ENCODE measurements around the gene KRTAP25-1. TPM values are rescaled to one million over a fixed set of nuclear protein-coding genes. Genes with fewer than 3 reads are reported as not detected.

KRTAP25-1 gene
- total RNA-seq (2012; rRNA removed), result not detected in 2 replicates

- Histone ChIP-seq H3K36me3 (ENCODE audit: insufficient read depth, low read length) (no peaks in the 10 kb centered on the region), H3K4me2 (ENCODE audit: low read length) (no peak within 1 kb of the TSS), H3K9ac (ENCODE audit: low read depth, low read length) (no peak within 1 kb of the TSS)
These were observed at the start of gene KRTAP25-1 for GRCh38 chr21:30289215-30289614. KRTAP25-1 (minus strand) TSS chr21:30289514; CDS start chr21:30289490, 24 bp downstream.

DNA sequence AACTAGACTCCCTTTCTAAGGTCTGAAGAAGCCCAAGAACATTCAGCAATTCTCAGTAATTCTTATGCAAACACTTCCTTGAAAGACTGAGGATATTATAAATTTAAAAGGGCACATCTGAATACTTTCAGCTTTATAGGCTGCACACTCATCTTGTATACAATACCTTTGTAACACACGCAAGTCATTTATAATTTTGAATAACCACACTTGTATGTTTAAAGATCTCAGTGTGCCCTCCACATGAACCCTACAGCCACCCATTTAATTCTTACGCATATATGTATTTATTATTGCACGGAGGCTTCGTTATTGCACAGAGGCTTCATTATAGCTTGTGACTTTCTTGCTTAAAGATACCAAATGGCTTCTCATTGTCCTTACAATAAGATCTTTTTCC lies 49.4 kb upstream of the KRTAP25-1 start:
- H3K4me3 ChIP-seq (ENCODE audit: low read length), result no peak overlapping the region
- H3K27me3 ChIP-seq (ENCODE audit: control insufficient read depth, insufficient read depth, low read length), result no peaks in the 10 kb centered on the region
- H3K4me1 ChIP-seq (ENCODE audit: control insufficient read depth, insufficient read depth, low read length), result no peaks in the 10 kb centered on the region
- no peak overlapping the region for H3K9ac ChIP-seq (ENCODE audit: low read depth, low read length)
- H3K9me3 ChIP-seq (replicated peaks; ENCODE audit: low read length), result peaks cover 3% of the 10 kb centered on the region
- no peak overlapping the region for H3K4me2 ChIP-seq (ENCODE audit: low read length)
- no peaks in the 10 kb centered on the region for H3K36me3 ChIP-seq (ENCODE audit: insufficient read depth, low read length)

More at GRCh38 chr21:30289215-30289614, at the start of gene KRTAP25-1:
- Histone ChIP-seq H3K4me1 (ENCODE audit: control insufficient read depth, insufficient read depth, low read length) (no peaks in the 10 kb centered on the region), H3K27me3 (ENCODE audit: control insufficient read depth, insufficient read depth, low read length) (no peaks in the 10 kb centered on the region), H3K4me3 (ENCODE audit: low read length) (no peak within 1 kb of the TSS), H3K9me3 (replicated peaks; ENCODE audit: low read length) (peaks cover 10% of the 10 kb centered on the region)

DNA sequence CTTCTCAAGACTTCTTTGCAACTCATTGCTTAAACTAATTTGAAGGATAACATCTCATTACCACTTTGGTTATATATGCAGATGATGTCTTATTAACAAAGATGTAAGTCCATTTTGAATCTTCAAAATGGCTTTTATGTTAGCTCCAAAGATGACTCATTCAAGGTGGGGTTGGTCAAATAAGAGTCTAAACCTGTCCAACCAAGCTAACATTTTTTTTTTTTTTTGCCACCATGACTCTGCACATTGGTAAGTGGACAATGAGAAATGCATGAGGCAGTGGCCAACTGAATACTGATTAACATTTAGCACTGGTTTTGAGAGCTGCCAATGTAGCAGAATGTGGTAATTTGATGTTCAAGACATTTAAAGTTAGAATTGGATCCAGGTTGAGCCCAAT lies 48.5 kb upstream of the KRTAP25-1 start:
- H3K36me3 ChIP-seq (ENCODE audit: insufficient read depth, low read length), result no peaks in the 10 kb centered on the region

GRCh38 chr21:30337276-30337744 lies 48.0 kb upstream of the KRTAP25-1 start, which contains the start of gene KRTAP27-1:
KRTAP27-1 (minus strand) TSS chr21:30337694; CDS start chr21:30337668, 26 bp downstream.
- Histone ChIP-seq H3K27me3 (ENCODE audit: control insufficient read depth, insufficient read depth, low read length) (no peaks in the 10 kb centered on the region), H3K4me1 (ENCODE audit: control insufficient read depth, insufficient read depth, low read length) (no peaks in the 10 kb centered on the region), H3K4me2 (ENCODE audit: low read length) (no peak within 1 kb of the TSS), H3K36me3 (ENCODE audit: insufficient read depth, low read length) (no peaks in the 10 kb centered on the region), H3K4me3 (ENCODE audit: low read length) (no peak within 1 kb of the TSS), H3K9ac (ENCODE audit: low read depth, low read length) (no peak within 1 kb of the TSS), H3K9me3 (replicated peaks; ENCODE audit: low read length) (peaks cover 3% of the 10 kb centered on the region)

More for the DNA sequence above, 48.5 kb upstream of the KRTAP25-1 start:
- Histone ChIP-seq H3K4me3 (ENCODE audit: low read length) (no peak overlapping the region), H3K9me3 (replicated peaks; ENCODE audit: low read length) (peaks cover 3% of the 10 kb centered on the region), H3K4me1 (ENCODE audit: control insufficient read depth, insufficient read depth, low read length) (no peaks in the 10 kb centered on the region), H3K9ac (ENCODE audit: low read depth, low read length) (no peak overlapping the region), H3K4me2 (ENCODE audit: low read length) (no peak overlapping the region), H3K27me3 (ENCODE audit: control insufficient read depth, insufficient read depth, low read length) (no peaks in the 10 kb centered on the region)

- no peaks in the 10 kb centered on the region for H3K27me3 ChIP-seq (ENCODE audit: control insufficient read depth, insufficient read depth, low read length)
- H3K9me3 ChIP-seq (replicated peaks; ENCODE audit: low read length), result peaks cover 3% of the 10 kb centered on the region
- H3K9ac ChIP-seq (ENCODE audit: low read depth, low read length), result no peak overlapping the region
- H3K36me3 ChIP-seq (ENCODE audit: insufficient read depth, low read length), result no peaks in the 10 kb centered on the region
- H3K4me1 ChIP-seq (ENCODE audit: control insufficient read depth, insufficient read depth, low read length), result no peaks in the 10 kb centered on the region
- no peak overlapping the region for H3K4me3 ChIP-seq (ENCODE audit: low read length)
- no peak overlapping the region for H3K4me2 ChIP-seq (ENCODE audit: low read length)
These were observed 47.3 kb upstream of the KRTAP25-1 start for GRCh38 chr21:30336596-30336995.

- H3K9ac ChIP-seq (ENCODE audit: low read depth, low read length), result no peak overlapping the region
- no peaks in the 10 kb centered on the region for H3K4me1 ChIP-seq (ENCODE audit: control insufficient read depth, insufficient read depth, low read length)
- H3K27me3 ChIP-seq (ENCODE audit: control insufficient read depth, insufficient read depth, low read length), result no peaks in the 10 kb centered on the region
- H3K36me3 ChIP-seq (ENCODE audit: insufficient read depth, low read length), result no peaks in the 10 kb centered on the region
- H3K9me3 ChIP-seq (replicated peaks; ENCODE audit: low read length), result peaks cover 6% of the 10 kb centered on the region
- H3K4me3 ChIP-seq (ENCODE audit: low read length), result no peak overlapping the region
- H3K4me2 ChIP-seq (ENCODE audit: low read length), result no peak overlapping the region
These were observed 44.4 kb upstream of the KRTAP25-1 start for GRCh38 chr21:30333736-30334135.

- H3K4me1 ChIP-seq (ENCODE audit: control insufficient read depth, insufficient read depth, low read length), result no peaks in the 10 kb centered on the region
- H3K36me3 ChIP-seq (ENCODE audit: insufficient read depth, low read length), result no peaks in the 10 kb centered on the region
- H3K9ac ChIP-seq (ENCODE audit: low read depth, low read length), result no peak overlapping the region
- H3K27me3 ChIP-seq (ENCODE audit: control insufficient read depth, insufficient read depth, low read length), result no peaks in the 10 kb centered on the region
- H3K4me2 ChIP-seq (ENCODE audit: low read length), result no peak overlapping the region
- H3K9me3 ChIP-seq (replicated peaks; ENCODE audit: low read length), result peaks cover 11% of the 10 kb centered on the region
- no peak overlapping the region for H3K4me3 ChIP-seq (ENCODE audit: low read length)
These were observed 43.4 kb upstream of the KRTAP25-1 start for GRCh38 chr21:30332681-30333080.

GRCh38 chr21:30329203-30329875 lies 40.0 kb upstream of the KRTAP25-1 start:
- Histone ChIP-seq H3K4me3 (ENCODE audit: low read length) (no peak overlapping the region), H3K27me3 (ENCODE audit: control insufficient read depth, insufficient read depth, low read length) (no peaks in the 10 kb centered on the region), H3K9ac (ENCODE audit: low read depth, low read length) (no peak overlapping the region), H3K4me1 (ENCODE audit: control insufficient read depth, insufficient read depth, low read length) (no peaks in the 10 kb centered on the region), H3K36me3 (ENCODE audit: insufficient read depth, low read length) (no peaks in the 10 kb centered on the region), H3K9me3 (replicated peaks; ENCODE audit: low read length) (peaks cover 16% of the 10 kb centered on the region), H3K4me2 (ENCODE audit: low read length) (no peak overlapping the region)

- H3K4me2 ChIP-seq (ENCODE audit: low read length), result no peak overlapping the region
- H3K9me3 ChIP-seq (replicated peaks; ENCODE audit: low read length), result peaks cover 16% of the 10 kb centered on the region
- H3K27me3 ChIP-seq (ENCODE audit: control insufficient read depth, insufficient read depth, low read length), result no peaks in the 10 kb centered on the region
- no peak overlapping the region for H3K4me3 ChIP-seq (ENCODE audit: low read length)
- no peaks in the 10 kb centered on the region for H3K36me3 ChIP-seq (ENCODE audit: insufficient read depth, low read length)
- H3K4me1 ChIP-seq (ENCODE audit: control insufficient read depth, insufficient read depth, low read length), result no peaks in the 10 kb centered on the region
- no peak overlapping the region for H3K9ac ChIP-seq (ENCODE audit: low read depth, low read length)
These were observed 37.1 kb upstream of the KRTAP25-1 start for GRCh38 chr21:30326390-30326789.

DNA sequence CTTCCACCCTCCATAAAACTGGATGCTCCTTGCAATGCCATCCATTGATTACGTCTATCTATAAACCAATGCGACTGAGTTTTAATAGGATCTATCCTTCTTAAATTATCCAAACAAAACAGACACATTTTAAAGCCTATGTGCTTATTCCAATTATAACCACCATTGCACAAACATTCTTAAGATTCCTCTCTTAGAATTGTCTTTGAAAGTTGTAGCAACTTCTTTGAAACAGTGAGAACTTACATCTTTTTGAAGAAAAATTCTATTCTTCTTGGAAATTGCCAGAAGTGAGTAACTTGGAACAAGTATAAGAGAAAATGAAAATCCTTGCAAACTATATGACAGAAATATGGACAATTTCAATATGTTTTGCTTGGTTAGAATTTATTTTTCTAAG lies 30.9 kb upstream of the KRTAP25-1 start, which contains the start of gene KRTAP26-1:
Gene KRTAP26-1 (minus strand): TSS at position 101 of the 400 bp plus-strand sequence. CDS start 280 bp downstream, outside the sequence.
- H3K27me3 ChIP-seq (ENCODE audit: control insufficient read depth, insufficient read depth, low read length), result no peaks in the 10 kb centered on the region
- H3K4me1 ChIP-seq (ENCODE audit: control insufficient read depth, insufficient read depth, low read length), result no peaks in the 10 kb centered on the region
- no peak within 1 kb of the TSS for H3K9ac ChIP-seq (ENCODE audit: low read depth, low read length)
- peaks cover 7% of the 10 kb centered on the region for H3K9me3 ChIP-seq (replicated peaks; ENCODE audit: low read length)
- H3K4me2 ChIP-seq (ENCODE audit: low read length), result no peak within 1 kb of the TSS
- H3K4me3 ChIP-seq (ENCODE audit: low read length), result no peak within 1 kb of the TSS
- H3K36me3 ChIP-seq (ENCODE audit: insufficient read depth, low read length), result no peaks in the 10 kb centered on the region

DNA sequence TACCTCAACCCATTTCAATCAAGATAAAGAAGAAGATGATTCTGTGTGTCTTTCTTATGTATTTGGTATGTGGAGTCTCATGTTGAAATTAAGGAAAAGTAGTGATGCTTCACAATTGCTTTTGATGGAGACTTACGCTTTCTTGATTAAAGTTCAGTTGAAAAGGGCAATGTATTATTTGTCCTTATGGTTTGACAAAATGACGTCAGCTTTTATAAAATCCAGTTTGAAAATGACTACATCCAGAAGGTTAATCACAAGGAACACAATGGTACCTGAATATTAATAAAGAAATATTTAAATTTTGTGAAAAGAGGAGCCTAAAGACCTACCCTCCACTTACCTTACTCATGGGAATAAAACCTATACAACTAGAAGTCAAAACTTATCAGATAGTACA lies 26.4 kb upstream of the KRTAP25-1 start:
- Histone ChIP-seq H3K4me3 (ENCODE audit: low read length) (no peak overlapping the region), H3K4me1 (ENCODE audit: control insufficient read depth, insufficient read depth, low read length) (no peaks in the 10 kb centered on the region), H3K4me2 (ENCODE audit: low read length) (no peak overlapping the region), H3K9me3 (replicated peaks; ENCODE audit: low read length) (peaks cover 12% of the 10 kb centered on the region), H3K27me3 (ENCODE audit: control insufficient read depth, insufficient read depth, low read length) (no peaks in the 10 kb centered on the region), H3K9ac (ENCODE audit: low read depth, low read length) (no peak overlapping the region), H3K36me3 (ENCODE audit: insufficient read depth, low read length) (no peaks in the 10 kb centered on the region)

DNA sequence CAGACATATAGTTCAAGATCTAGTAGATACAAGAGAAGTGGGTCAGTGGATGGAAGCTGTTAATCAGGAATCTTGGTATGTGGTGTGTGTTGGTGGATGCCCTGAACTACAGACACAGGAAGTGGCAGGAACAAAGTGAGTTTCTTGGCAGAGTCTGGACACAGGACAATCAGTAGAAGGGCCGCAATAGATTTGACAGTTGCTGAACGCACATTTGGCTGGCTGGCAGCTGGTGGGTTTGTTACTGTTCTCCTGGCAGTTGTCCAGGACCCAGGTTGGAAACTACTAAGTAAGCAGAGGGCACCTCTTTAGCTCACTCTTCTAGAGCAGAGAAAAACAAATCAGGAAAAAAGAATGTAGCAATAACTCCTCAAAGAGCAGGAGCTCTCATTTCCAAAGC lies 17.6 kb upstream of the KRTAP25-1 start:
- H3K4me1 ChIP-seq (ENCODE audit: control insufficient read depth, insufficient read depth, low read length), result no peaks in the 10 kb centered on the region
- H3K36me3 ChIP-seq (ENCODE audit: insufficient read depth, low read length), result no peaks in the 10 kb centered on the region
- H3K4me3 ChIP-seq (ENCODE audit: low read length), result no peak overlapping the region
- no peak overlapping the region for H3K4me2 ChIP-seq (ENCODE audit: low read length)
- no peak overlapping the region for H3K9ac ChIP-seq (ENCODE audit: low read depth, low read length)
- no peaks in the 10 kb centered on the region for H3K27me3 ChIP-seq (ENCODE audit: control insufficient read depth, insufficient read depth, low read length)
- no peaks in the 10 kb centered on the region for H3K9me3 ChIP-seq (replicated peaks; ENCODE audit: low read length)

Measured in skeletal muscle satellite cell (primary cell).